Esophagus muscularis mucosa (tissue), 3 donors: ENCODE results near the gene CDH2.

Source experiments
- POLR2AphosphoS5 ChIP-seq, 2 donors: sonication (generic); formaldehyde crosslinking; IDR thresholded peaks; one replicate each; pipeline ENCODE4 v1.6.1; 2017; ENCODE audit warnings: antibody characterized with exemption in 2 of 2
- TF ChIP-seq, protein P1 (sequence below), 3 experiments: fragments of 200-600 bp in 2 of 3; fragments of 450-650 bp in 1 of 3; sonication (generic) in 2 of 3; IDR thresholded peaks; one replicate each; pipeline ENCODE4 v1.5.1; 2017 to 2019; ENCODE audit warnings: antibody characterized with exemption in 3 of 3, mild to moderate bottlenecking in 2 of 3, moderate library complexity in 1 of 3

DNA sequence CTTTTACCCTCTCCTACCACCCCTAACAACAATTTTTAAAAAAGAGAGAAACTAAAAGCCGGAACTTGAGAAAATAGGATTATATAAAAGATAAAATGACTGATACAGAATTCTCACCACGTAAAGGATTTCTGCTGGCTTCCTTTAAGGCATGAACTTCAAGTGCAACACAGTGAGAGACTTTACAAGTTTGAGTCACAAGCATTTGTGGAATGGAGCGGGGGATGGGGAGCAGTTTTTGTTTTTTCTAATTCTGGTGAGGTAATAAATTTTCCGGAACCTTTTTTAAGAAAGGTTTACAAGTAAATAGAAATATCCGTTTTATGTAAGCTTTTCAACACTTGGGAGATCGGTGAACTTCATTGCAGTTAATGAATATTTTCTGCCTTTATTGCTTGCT, 1.8 kb upstream of the CDH2 start:
- TF ChIP-seq, protein P1, sequence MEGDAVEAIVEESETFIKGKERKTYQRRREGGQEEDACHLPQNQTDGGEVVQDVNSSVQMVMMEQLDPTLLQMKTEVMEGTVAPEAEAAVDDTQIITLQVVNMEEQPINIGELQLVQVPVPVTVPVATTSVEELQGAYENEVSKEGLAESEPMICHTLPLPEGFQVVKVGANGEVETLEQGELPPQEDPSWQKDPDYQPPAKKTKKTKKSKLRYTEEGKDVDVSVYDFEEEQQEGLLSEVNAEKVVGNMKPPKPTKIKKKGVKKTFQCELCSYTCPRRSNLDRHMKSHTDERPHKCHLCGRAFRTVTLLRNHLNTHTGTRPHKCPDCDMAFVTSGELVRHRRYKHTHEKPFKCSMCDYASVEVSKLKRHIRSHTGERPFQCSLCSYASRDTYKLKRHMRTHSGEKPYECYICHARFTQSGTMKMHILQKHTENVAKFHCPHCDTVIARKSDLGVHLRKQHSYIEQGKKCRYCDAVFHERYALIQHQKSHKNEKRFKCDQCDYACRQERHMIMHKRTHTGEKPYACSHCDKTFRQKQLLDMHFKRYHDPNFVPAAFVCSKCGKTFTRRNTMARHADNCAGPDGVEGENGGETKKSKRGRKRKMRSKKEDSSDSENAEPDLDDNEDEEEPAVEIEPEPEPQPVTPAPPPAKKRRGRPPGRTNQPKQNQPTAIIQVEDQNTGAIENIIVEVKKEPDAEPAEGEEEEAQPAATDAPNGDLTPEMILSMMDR (IDR thresholded peaks at IDR 0.05): no peak
- no peak for TF ChIP-seq POLR2AphosphoS5 (IDR thresholded peaks at IDR 0.05)
